GM18520 (cell line): ENCODE data around the gene DISP1.
"Not testable (repeated sequence)": the region's sequence is repeated elsewhere in the genome, so short reads cannot be mapped to it uniquely, and the experiment has no call there.

Source experiments
- ATAC-seq: cut with Tn5 transposase; IDR thresholded peaks from one replicate; pipeline ENCODE4 v1.9.1; 2021; ENCODE audit not compliant: unreplicated experiment

Gene DISP1

GRCh38 chr1:222792744-222793143 lies 22.1 kb upstream of the DISP1 start:
- no peak for ATAC-seq

GRCh38 chr1:222794656-222795474 lies 20.0 kb upstream of the DISP1 start:
- ATAC-seq, result no peak

- ATAC-seq, result no peak
Observed at GRCh38 chr1:222798116-222798515, 16.7 kb upstream of the DISP1 start.

- no peak for ATAC-seq
Observed at GRCh38 chr1:222798975-222799374, 15.9 kb upstream of the DISP1 start.

- ATAC-seq, result no peak
Observed at GRCh38 chr1:222801067-222801466, 13.8 kb upstream of the DISP1 start.

GRCh38 chr1:222811671-222812070 lies 3.2 kb upstream of the DISP1 start:
- no peak for ATAC-seq

- no peak for ATAC-seq
Observed at GRCh38 chr1:222813866-222814535, 838 bp upstream of the DISP1 start.

- no peak for ATAC-seq
Observed at GRCh38 chr1:222815440-222815765, 564 bp downstream of the DISP1 start.

- no peak for ATAC-seq
Observed at GRCh38 chr1:222817529-222817928, 2.7 kb downstream of the DISP1 start.

GRCh38 chr1:222818171-222818570 lies 3.3 kb downstream of the DISP1 start:
- no peak for ATAC-seq

GRCh38 chr1:222820171-222820712 lies 5.4 kb downstream of the DISP1 start:
- ATAC-seq, result no peak

- ATAC-seq, result no peak
Observed at GRCh38 chr1:222821239-222821638, 6.4 kb downstream of the DISP1 start.

GRCh38 chr1:222823695-222824094 lies 8.9 kb downstream of the DISP1 start:
- no peak for ATAC-seq

- ATAC-seq, result no peak
Observed at GRCh38 chr1:222824641-222825040, 9.8 kb downstream of the DISP1 start.

- no peak for ATAC-seq
Observed at GRCh38 chr1:222828939-222829338, 14.1 kb downstream of the DISP1 start.

- no peak for ATAC-seq
Observed at GRCh38 chr1:222829868-222830267, 15.0 kb downstream of the DISP1 start.

GRCh38 chr1:222833356-222833876 lies 18.6 kb downstream of the DISP1 start:
- no peak for ATAC-seq

GRCh38 chr1:222843469-222844410 lies 28.9 kb downstream of the DISP1 start:
- ATAC-seq, result no peak

- ATAC-seq, result no peak
Observed at GRCh38 chr1:222844411-222844779, 29.6 kb downstream of the DISP1 start.

GRCh38 chr1:222845763-222846162 lies 30.9 kb downstream of the DISP1 start:
- no peak for ATAC-seq

- not testable (repeated sequence) for ATAC-seq
Observed at GRCh38 chr1:222850550-222850949, 35.7 kb downstream of the DISP1 start.
